ENCODE measurements around the gene SEPTIN1.
A peak's percentile ranks its signal among the peaks of the same experiment; 100 is the strongest.

SEPTIN1 gene

DNA sequence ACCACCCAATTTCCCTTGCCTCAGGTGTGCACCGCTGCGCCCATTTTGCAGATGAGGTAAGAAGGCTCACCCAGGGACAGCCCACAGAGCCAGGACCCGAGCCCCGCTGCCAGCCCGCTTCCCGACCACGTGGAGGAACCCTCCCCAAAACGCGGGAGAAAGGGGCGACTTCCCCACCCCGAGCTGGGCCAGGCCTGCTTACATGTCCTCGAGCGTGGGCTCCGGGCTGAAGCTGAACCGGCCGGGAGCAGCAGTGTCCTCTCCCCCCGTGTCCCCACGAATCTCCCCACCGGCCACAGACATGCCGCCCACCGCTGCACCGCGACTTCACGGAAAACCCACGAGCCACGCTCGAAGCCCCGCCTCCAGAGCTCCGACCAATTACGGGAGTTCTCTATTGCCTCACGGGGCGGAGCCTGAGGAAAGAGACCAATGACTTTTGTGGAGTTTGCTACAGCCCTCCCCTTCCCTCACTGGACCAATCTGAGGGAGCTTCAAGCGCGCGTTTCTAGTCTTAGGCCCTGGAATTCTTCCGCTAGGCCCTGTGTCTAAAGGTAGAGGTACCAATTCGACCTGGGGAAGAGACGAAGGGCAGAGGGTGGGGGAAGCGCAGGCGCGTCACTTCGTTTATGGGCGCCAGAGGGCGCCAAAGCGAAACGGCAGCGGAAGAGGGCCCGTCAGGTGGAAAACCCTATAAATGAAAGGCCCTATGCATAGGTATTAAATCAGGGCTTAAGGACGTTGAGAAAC lies 47.5 kb upstream of the SEPTIN1 start, which contains the start of gene DCTPP1 (continued):
- TF ChIP-seq SP3 (tag by site-specific recombination; IDR thresholded peaks at IDR 0.05) (peak; percentile 96), ZNF157 (tag by site-specific recombination; IDR thresholded peaks at IDR 0.05) (no peak), ZNF488 (tag by site-specific recombination; IDR thresholded peaks at IDR 0.05) (no peak), ZNF366 (tag by site-specific recombination; conservative IDR thresholded peaks at IDR 0.05) (peak; percentile 69), OSR2 (tag by site-specific recombination; IDR thresholded peaks at IDR 0.05) (no peak), OVOL3 (tag by site-specific recombination; IDR thresholded peaks at IDR 0.05) (no peak; the same call in 1 of the 2 replicates)
- TF ChIP-seq, protein P1, sequence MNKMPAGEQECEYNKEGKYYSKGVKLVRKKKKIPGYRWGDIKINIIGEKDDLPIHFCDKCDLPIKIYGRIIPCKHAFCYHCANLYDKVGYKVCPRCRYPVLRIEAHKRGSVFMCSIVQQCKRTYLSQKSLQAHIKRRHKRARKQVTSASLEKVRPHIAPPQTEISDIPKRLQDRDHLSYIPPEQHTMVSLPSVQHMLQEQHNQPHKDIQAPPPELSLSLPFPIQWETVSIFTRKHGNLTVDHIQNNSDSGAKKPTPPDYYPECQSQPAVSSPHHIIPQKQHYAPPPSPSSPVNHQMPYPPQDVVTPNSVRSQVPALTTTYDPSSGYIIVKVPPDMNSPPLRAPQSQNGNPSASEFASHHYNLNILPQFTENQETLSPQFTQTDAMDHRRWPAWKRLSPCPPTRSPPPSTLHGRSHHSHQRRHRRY (tag by site-specific recombination; IDR thresholded peaks at IDR 0.05) = no peak
- TF ChIP-seq, protein P2, sequence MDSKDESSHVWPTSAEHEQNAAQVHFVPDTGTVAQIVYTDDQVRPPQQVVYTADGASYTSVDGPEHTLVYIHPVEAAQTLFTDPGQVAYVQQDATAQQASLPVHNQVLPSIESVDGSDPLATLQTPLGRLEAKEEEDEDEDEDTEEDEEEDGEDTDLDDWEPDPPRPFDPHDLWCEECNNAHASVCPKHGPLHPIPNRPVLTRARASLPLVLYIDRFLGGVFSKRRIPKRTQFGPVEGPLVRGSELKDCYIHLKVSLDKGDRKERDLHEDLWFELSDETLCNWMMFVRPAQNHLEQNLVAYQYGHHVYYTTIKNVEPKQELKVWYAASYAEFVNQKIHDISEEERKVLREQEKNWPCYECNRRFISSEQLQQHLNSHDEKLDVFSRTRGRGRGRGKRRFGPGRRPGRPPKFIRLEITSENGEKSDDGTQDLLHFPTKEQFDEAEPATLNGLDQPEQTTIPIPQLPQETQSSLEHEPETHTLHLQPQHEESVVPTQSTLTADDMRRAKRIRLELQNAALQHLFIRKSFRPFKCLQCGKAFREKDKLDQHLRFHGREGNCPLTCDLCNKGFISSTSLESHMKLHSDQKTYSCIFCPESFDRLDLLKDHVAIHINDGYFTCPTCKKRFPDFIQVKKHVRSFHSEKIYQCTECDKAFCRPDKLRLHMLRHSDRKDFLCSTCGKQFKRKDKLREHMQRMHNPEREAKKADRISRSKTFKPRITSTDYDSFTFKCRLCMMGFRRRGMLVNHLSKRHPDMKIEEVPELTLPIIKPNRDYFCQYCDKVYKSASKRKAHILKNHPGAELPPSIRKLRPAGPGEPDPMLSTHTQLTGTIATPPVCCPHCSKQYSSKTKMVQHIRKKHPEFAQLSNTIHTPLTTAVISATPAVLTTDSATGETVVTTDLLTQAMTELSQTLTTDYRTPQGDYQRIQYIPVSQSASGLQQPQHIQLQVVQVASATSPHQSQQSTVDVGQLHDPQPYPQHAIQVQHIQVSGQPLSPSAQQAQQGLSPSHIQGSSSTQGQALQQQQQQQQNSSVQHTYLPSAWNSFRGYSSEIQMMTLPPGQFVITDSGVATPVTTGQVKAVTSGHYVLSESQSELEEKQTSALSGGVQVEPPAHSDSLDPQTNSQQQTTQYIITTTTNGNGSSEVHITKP (tag by site-specific recombination; IDR thresholded peaks at IDR 0.05) = peak; percentile 90

- Histone ChIP-seq H3K36me3 (ENCODE audit: control insufficient read depth in 2 of 2, insufficient read depth in 1 of 2, low read length in 2 of 2) (peaks cover 13 to 29% of the 10 kb centered on the region in 2 experiments; a peak in 2 of 3 replicates), H3K9me3 (ENCODE audit: control insufficient read depth, insufficient read depth, low read depth, low read length) (no peaks in the 10 kb centered on the region), H3K4me1 (ENCODE audit: control insufficient read depth, insufficient read depth, low read length) (no peaks in the 10 kb centered on the region), H3K4me3 (ENCODE audit: low read depth, low read length) (peak overlapping the region; percentile 76), H3K27ac (ENCODE audit: extremely low read depth, low read depth, low read length) (peak overlapping the region; percentile 12; the same call in 1 of the 2 replicates)
- ChIA-PET POLR2A (interaction anchor here (0.7 to 3.0 kb wide), 28 partner anchors 9 to 613 kb away, joined by 3 to 41 read pairs (median 6); partner anchors contain the start of genes CD2BP2, CORO1A, PAGR1 and PRR14), CTCF (interaction anchor here (0.6 to 3.1 kb wide), 49 partner anchors 9 to 398 kb away, joined by 3 to 43 read pairs (median 5); partner anchors contain the start of genes TBX6, ZNF48 and ZNF771)
- 0 out of 2 replicates have a peak, but pooled peaks have one; percentile 8 for TF ChIP-seq ZNF157 (tag by site-specific recombination; IDR thresholded peaks at IDR 0.05)
- peak; percentile 29; the same call in 1 of the 2 replicates for TF ChIP-seq ZBTB48 (tag by site-specific recombination; IDR thresholded peaks at IDR 0.05)
- peak; percentile 23; the same call in 1 of the 2 replicates for TF ChIP-seq ZBTB8A (tag by site-specific recombination; IDR thresholded peaks at IDR 0.05)
- peak; percentile 86; the same call in 1 of the 2 replicates for TF ChIP-seq ZNF600 (tag by site-specific recombination; IDR thresholded peaks at IDR 0.05)
- no peak for TF ChIP-seq ZNF654 (tag by site-specific recombination; IDR thresholded peaks at IDR 0.05; ENCODE audit: low read depth)
- no peak; the same call in 1 of the 2 replicates for TF ChIP-seq ZBTB20 (tag by site-specific recombination; IDR thresholded peaks at IDR 0.05)
- no peak for TF ChIP-seq BCL11B (tag by site-specific recombination; IDR thresholded peaks at IDR 0.05; ENCODE audit: low read depth)
- TF ChIP-seq ZBTB17 (tag by site-specific recombination; IDR thresholded peaks at IDR 0.05) = 0 out of 2 replicates have a peak, but pooled peaks have one; percentile 20
- TF ChIP-seq ZNF23 (tag by site-specific recombination; IDR thresholded peaks at IDR 0.05; ENCODE audit: borderline replicate concordance) = no peak
- TF ChIP-seq ZSCAN4 (tag by site-specific recombination; IDR thresholded peaks at IDR 0.05) = 0 out of 2 replicates have a peak, but pooled peaks have one; percentile 44
- peak; percentile 47; the same call in 1 of the 2 replicates for TF ChIP-seq ZNF10 (tag by site-specific recombination; IDR thresholded peaks at IDR 0.05)
These were observed 47.0 kb upstream of the SEPTIN1 start for GRCh38 chr16:30429418-30429677.

All from HEK293 (cell line).